Lower leg skin (tissue), 3 donors: ENCODE results near the gene OLFML2B.

Experiments used
- POLR2A ChIP-seq, 2 donors: fragments of 450-650 bp; IDR thresholded peaks; one replicate each; pipeline ENCODE4 v1.6.1; 2016 to 2017; ENCODE audit warnings: antibody characterized with exemption in 2 of 2, mild to moderate bottlenecking in 1 of 2, moderate library complexity in 1 of 2
- TF ChIP-seq, protein P1 (sequence below), 3 donors: fragments of 450-650 bp; IDR thresholded peaks; one replicate each; pipeline ENCODE4 v1.5.1; 2016; ENCODE audit warnings: antibody characterized with exemption in 3 of 3, mild to moderate bottlenecking in 3 of 3, moderate library complexity in 2 of 3

DNA sequence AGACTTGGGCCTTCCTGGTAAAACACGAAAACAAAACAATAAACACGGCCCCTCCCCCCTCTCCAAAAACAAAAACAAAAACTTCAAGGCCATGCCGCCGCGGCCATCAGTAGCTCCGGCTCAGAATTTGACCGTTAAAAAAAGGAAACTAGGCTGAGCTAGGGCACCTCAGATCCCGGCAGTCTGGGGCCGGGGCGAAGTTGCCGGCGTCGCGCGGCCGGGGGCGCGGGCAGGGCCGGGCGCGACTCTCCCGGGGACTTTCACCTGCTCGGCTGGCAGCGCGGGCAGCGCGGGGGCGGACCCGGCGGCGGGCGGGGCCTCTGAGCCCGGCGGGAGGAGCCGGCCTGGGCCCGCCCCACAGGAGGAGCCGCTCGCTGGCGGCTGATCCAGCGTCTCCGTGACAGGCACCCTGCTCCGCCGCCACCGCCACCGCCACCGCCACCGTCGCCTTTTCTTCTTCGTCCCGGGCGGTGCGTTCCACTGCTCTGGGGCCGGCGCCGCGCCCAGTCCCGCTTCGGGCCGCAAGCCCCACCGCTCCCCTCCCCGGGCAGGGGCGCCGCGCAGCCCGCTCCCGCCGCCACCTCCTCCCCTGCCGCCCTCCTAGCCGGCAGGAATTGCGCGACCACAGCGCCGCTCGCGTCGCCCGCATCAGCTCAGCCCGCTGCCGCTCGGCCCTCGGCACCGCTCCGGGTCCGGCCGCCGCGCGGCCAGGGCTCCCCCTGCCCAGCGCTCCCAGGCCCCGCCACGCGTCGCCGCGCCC is 45.8 kb upstream of the OLFML2B start, which contains the start of gene NOS1AP:
- no peak for TF ChIP-seq POLR2A (IDR thresholded peaks at IDR 0.05)
- TF ChIP-seq, protein P1, sequence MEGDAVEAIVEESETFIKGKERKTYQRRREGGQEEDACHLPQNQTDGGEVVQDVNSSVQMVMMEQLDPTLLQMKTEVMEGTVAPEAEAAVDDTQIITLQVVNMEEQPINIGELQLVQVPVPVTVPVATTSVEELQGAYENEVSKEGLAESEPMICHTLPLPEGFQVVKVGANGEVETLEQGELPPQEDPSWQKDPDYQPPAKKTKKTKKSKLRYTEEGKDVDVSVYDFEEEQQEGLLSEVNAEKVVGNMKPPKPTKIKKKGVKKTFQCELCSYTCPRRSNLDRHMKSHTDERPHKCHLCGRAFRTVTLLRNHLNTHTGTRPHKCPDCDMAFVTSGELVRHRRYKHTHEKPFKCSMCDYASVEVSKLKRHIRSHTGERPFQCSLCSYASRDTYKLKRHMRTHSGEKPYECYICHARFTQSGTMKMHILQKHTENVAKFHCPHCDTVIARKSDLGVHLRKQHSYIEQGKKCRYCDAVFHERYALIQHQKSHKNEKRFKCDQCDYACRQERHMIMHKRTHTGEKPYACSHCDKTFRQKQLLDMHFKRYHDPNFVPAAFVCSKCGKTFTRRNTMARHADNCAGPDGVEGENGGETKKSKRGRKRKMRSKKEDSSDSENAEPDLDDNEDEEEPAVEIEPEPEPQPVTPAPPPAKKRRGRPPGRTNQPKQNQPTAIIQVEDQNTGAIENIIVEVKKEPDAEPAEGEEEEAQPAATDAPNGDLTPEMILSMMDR (IDR thresholded peaks at IDR 0.05): no peak
